PC-3 (cell line): ENCODE measurements around the gene DRAP1. TPM values are rescaled to one million over a fixed set of nuclear protein-coding genes. Genes with fewer than 3 reads are reported as not detected.
A peak's percentile ranks its signal among the peaks of the same experiment; 100 is the strongest.

Source experiments
- ATAC-seq: fragments of 200-7000 bp; cut with Tn5 transposase; 2 replicates; pipeline ENCODE4 v1.9.1; 2020; ENCODE audit warnings: mild to moderate bottlenecking, moderate library complexity
- BruUV-seq: library from RNA; stranded (reverse); fragments of 400-500 nt; replicated peaks from 2 replicates; lab custom pipeline; 2021; lab: Mats Ljungman, UMichigan
- CTCF ChIA-PET: fragments of 300-600 bp; sonication (Branson Sonifier 250); formaldehyde crosslinking; loops from one replicate; lab custom pipeline; 2022; ENCODE audit warnings: antibody characterized with exemption; lab: Charles Lee
- POLR2A ChIA-PET: fragments of 300-600 bp; sonication (Branson Sonifier 250); formaldehyde crosslinking; loops from one replicate; lab custom pipeline; 2022; ENCODE audit warnings: antibody characterized with exemption; ENCODE audit not compliant: unreplicated experiment; lab: Charles Lee
- DNase-seq: peaks from one replicate; pipeline ENCODE4 v3.0.0-alpha.2; 2015
- H2AFZ ChIP-seq: fragments of 300-600 bp; sonication (generic); 2 replicates; pipeline ENCODE4 v1.6.0; 2016; ENCODE audit warnings: antibody characterized with exemption, low read length
- H3F3A ChIP-seq: fragments of 300-600 bp; sonication (generic); one replicate; pipeline ENCODE4 v1.6.0; 2017; ENCODE audit warnings: antibody characterized with exemption, low read length, control low read depth, mild to moderate bottlenecking; ENCODE audit not compliant: unreplicated experiment
- H3K27ac ChIP-seq: fragments of 300-600 bp; sonication (generic); 2 replicates; pipeline ENCODE4 v1.5.1; 2016; ENCODE audit warnings: mild to moderate bottlenecking, low read length
- H3K27me3 ChIP-seq: fragments of 300-600 bp; sonication (generic); 2 replicates; pipeline ENCODE4 v1.6.1; 2016; ENCODE audit warnings: low read length, mixed read lengths
- H3K36me3 ChIP-seq: fragments of 300-600 bp; sonication (generic); 2 replicates; pipeline ENCODE4 v1.6.1; 2016; ENCODE audit warnings: low read depth, mixed run types, low read length, mixed read lengths
- H3K4me1 ChIP-seq: fragments of 300-600 bp; sonication (generic); 2 replicates; pipeline ENCODE4 v1.5.1; 2016; ENCODE audit warnings: low read length; ENCODE audit not compliant: insufficient read depth
- H3K4me2 ChIP-seq: fragments of 300-600 bp; sonication (generic); 2 replicates; pipeline ENCODE4 v1.6.0; 2016; ENCODE audit warnings: low read length
- H3K4me3 ChIP-seq: fragments of 300-600 bp; sonication (generic); 2 replicates; pipeline ENCODE4 v1.5.1; 2016; ENCODE audit warnings: mild to moderate bottlenecking, low read length, mixed read lengths
- H3K79me2 ChIP-seq: fragments of 300-600 bp; sonication (generic); 2 replicates; pipeline ENCODE4 v1.6.1; 2017; ENCODE audit warnings: low read length, mixed read lengths
- H3K9ac ChIP-seq: fragments of 300-600 bp; sonication (generic); 2 replicates; pipeline ENCODE4 v1.6.0; 2016; ENCODE audit warnings: mild to moderate bottlenecking, low read length
- H3K9me2 ChIP-seq: fragments of 300-600 bp; sonication (generic); replicated peaks from 2 replicates; pipeline ENCODE4 v1.6.1; 2016; ENCODE audit warnings: mixed run types, low read length, mixed read lengths
- H3K9me3 ChIP-seq: fragments of 300-600 bp; sonication (generic); 2 replicates; pipeline ENCODE4 v1.6.1; 2016; ENCODE audit warnings: low read length, mixed read lengths
- H4K20me1 ChIP-seq: fragments of 300-600 bp; sonication (generic); 2 replicates; pipeline ENCODE4 v1.6.1; 2016; ENCODE audit warnings: low read length, mixed read lengths
- EZH2 ChIP-seq: fragments of 300-600 bp; sonication (generic); IDR thresholded peaks from one replicate; pipeline ENCODE4 v1.6.1; 2017; ENCODE audit warnings: antibody characterized with exemption, mild to moderate bottlenecking, low read length; ENCODE audit not compliant: unreplicated experiment
- EZH2phosphoT487 ChIP-seq: fragments of 300-600 bp; sonication (generic); IDR thresholded peaks from 2 replicates; pipeline ENCODE4 v1.6.1; 2018; ENCODE audit warnings: mild to moderate bottlenecking, antibody characterized with exemption, low read length, borderline replicate concordance
- intact Hi-C: fragments of 100-400 bp; cut with micrococcal nuclease; formaldehyde crosslinking; loops from 2 replicates; pipeline ENCODE4 v1.9.0; 2023
- total RNA-seq: library from RNA; depleted of rRNA; stranded (reverse); fragments of >200 nt; gene quantifications from 2 replicates; pipeline ENCODE4 v1.2.3, GENCODE V29; 2014
- TF ChIP-seq, protein P1 (sequence below): fragments of 300-600 bp; sonication (generic); conservative IDR thresholded peaks from 2 replicates; pipeline ENCODE4 v1.5.1; 2017; ENCODE audit warnings: antibody characterized with exemption, low read depth, mild to moderate bottlenecking, low read length

DRAP1 gene
- total RNA-seq, 1 experiment from 2014 or later: 944 TPM

GRCh38 chr11:65872586-65873317 is 46.5 kb upstream of the DRAP1 start, which contains the start of gene EFEMP2:
Gene EFEMP2, minus strand, starts transcription at chr11:65872800. Its CDS starts 446 bp downstream, at chr11:65872354.
- Histone ChIP-seq H3F3A (no peaks in the 10 kb centered on the region), H4K20me1 (no peaks in the 10 kb centered on the region), H3K36me3 (no peaks in the 10 kb centered on the region), H3K9ac (peak within 1 kb of the TSS; percentile 55), H3K9me2 (no peaks in the 10 kb centered on the region), H2AFZ (peak within 1 kb of the TSS; percentile 87), H3K4me1 (peaks cover 6% of the 10 kb centered on the region), H3K4me2 (peak within 1 kb of the TSS; percentile 99), H3K9me3 (no peaks in the 10 kb centered on the region), H3K4me3 (peak within 1 kb of the TSS; percentile 78), H3K27me3 (no peaks in the 10 kb centered on the region), H3K79me2 (no peaks in the 10 kb centered on the region), H3K27ac (no peak within 1 kb of the TSS)
- BruUV-seq: no TSS peak
- intact Hi-C loops: no loop called here
- DNase-seq (no peak), ATAC-seq (0 out of 2 replicates have a peak, but pooled peaks have one; percentile 2)
- POLR2A ChIA-PET: interaction anchor here (0.7 kb wide), 1 partner anchor 12 kb away, joined by 3 read pairs; no protein-coding TSS in a partner anchor
- CTCF ChIA-PET: interaction anchor here (1.0 kb wide), 1 partner anchor 13 kb away, joined by 3 read pairs; the partner anchor contains the start of gene MUS81
- TF ChIP-seq EZH2phosphoT487: no peak
- TF ChIP-seq, protein P1, sequence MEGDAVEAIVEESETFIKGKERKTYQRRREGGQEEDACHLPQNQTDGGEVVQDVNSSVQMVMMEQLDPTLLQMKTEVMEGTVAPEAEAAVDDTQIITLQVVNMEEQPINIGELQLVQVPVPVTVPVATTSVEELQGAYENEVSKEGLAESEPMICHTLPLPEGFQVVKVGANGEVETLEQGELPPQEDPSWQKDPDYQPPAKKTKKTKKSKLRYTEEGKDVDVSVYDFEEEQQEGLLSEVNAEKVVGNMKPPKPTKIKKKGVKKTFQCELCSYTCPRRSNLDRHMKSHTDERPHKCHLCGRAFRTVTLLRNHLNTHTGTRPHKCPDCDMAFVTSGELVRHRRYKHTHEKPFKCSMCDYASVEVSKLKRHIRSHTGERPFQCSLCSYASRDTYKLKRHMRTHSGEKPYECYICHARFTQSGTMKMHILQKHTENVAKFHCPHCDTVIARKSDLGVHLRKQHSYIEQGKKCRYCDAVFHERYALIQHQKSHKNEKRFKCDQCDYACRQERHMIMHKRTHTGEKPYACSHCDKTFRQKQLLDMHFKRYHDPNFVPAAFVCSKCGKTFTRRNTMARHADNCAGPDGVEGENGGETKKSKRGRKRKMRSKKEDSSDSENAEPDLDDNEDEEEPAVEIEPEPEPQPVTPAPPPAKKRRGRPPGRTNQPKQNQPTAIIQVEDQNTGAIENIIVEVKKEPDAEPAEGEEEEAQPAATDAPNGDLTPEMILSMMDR: no peak
- no peak for TF ChIP-seq EZH2

DNA sequence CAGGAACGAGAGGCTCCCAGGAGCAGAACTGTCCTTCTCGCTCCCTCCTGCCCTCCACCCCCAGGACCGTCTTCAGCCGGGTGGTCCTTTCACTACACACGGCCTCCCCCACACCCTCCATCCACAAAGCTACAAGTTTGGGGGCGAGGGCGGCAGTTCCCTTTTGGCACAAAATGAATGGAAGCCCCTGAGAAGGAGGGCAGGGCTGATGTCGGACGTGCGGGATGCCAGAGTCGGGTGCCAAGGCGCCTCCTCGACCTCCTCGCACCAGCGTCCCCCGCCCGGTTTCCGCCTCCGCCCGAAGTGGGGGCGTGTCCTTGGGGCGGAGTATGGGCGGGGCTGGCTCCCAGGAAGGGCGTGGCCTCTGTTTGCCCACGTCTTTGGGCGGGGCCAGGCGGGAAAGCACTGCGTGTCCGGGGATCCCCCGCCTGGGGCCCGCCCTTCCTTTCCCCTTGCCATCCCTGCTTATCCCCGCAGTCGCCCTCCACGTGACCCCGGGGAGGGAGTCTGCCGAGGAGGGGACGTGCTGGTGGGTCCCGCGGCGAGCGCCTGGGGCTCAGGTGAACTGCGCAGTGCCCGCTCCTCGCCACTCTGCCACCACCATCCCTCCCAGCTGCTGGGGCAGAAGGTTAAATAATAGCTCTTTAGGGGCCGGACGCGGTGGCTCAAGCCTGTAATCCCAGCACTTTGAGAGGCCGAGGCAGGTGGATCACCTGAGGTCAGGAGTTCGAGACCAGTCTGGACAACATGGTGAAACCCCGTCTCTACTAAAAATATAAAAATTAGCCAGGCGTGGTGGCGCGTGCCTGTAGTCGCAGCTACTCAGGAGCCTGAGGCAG is 45.7 kb upstream of the DRAP1 start:
- peaks cover 6% of the 10 kb centered on the region for H3K4me1 ChIP-seq
- DNase-seq: peak; percentile 98
- POLR2A ChIA-PET: interaction anchor here (0.7 kb wide), 1 partner anchor 13 kb away, joined by 3 read pairs; no protein-coding TSS in a partner anchor
- peak overlapping the region; percentile 78 for H3K4me3 ChIP-seq
- H3K9ac ChIP-seq: peak overlapping the region; percentile 55
- no peaks in the 10 kb centered on the region for H3K79me2 ChIP-seq
- intact Hi-C loops: no loop called here
- H3K27ac ChIP-seq: no peak overlapping the region
- H3K27me3 ChIP-seq: no peaks in the 10 kb centered on the region
- BruUV-seq: TSS peak; percentile 82
- H3F3A ChIP-seq: no peaks in the 10 kb centered on the region
- H3K4me2 ChIP-seq: peak overlapping the region; percentile 99
- ATAC-seq: peak; percentile 76
- H3K9me3 ChIP-seq: no peaks in the 10 kb centered on the region
- no peaks in the 10 kb centered on the region for H4K20me1 ChIP-seq
- H2AFZ ChIP-seq: peak overlapping the region; percentile 87
- H3K36me3 ChIP-seq: no peaks in the 10 kb centered on the region
- TF ChIP-seq EZH2 (no peak), EZH2phosphoT487 (no peak)
- TF ChIP-seq, protein P1: no peak
- CTCF ChIA-PET: interaction anchor here (1.0 kb wide), 1 partner anchor 15 kb away, joined by 3 read pairs; the partner anchor contains the start of gene FIBP
- H3K9me2 ChIP-seq: no peaks in the 10 kb centered on the region
